ENCODE results near the gene DOK6.

Gene DOK6

DNA sequence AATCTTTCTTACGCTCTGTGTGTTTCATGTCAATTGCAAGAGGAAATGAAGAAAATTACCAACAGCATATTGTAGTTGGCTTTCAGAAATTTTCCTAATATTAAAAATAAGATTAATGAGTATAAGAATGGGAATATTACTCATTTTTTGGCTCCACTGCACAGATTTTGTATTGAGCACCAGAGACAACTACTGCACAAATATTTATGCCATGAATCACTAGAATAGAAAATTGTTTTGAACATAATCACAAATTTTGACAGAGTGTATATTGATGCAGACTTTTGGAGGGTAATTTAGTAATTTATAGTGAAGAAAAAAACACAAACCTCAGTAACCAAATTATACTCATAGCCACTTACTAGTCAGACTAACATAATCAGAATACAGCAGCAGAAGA is 118.3 kb downstream of the DOK6 start:
- H3K4me3 ChIP-seq (ENCODE audit: control insufficient read depth, low read depth, low read length): no peak overlapping the region
- DNase-seq (ENCODE audit: low read depth): no peak
- TF ChIP-seq, protein P1, sequence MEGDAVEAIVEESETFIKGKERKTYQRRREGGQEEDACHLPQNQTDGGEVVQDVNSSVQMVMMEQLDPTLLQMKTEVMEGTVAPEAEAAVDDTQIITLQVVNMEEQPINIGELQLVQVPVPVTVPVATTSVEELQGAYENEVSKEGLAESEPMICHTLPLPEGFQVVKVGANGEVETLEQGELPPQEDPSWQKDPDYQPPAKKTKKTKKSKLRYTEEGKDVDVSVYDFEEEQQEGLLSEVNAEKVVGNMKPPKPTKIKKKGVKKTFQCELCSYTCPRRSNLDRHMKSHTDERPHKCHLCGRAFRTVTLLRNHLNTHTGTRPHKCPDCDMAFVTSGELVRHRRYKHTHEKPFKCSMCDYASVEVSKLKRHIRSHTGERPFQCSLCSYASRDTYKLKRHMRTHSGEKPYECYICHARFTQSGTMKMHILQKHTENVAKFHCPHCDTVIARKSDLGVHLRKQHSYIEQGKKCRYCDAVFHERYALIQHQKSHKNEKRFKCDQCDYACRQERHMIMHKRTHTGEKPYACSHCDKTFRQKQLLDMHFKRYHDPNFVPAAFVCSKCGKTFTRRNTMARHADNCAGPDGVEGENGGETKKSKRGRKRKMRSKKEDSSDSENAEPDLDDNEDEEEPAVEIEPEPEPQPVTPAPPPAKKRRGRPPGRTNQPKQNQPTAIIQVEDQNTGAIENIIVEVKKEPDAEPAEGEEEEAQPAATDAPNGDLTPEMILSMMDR (IDR thresholded peaks at IDR 0.05; ENCODE audit: control insufficient read depth, insufficient read depth, low read depth, low read length, missing control alignments): no peak

DNA sequence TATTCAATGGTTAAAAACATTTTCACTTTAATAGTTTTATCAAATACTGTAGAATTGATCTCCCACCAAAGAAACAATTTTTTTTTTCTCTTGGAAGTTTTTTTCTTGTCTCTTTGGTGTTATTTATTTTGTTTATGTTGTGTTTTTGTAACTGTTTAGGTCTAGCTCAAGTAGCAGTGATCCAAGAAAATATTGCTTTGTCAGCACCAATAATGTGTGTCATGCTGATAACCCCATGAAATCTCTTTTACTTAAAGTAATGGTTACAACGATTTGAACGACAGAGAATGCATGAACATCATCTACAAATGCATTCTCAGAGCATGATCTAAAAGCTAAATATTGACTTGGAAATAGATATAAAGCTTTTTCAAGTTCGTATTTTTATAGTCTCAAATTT is 122.9 kb downstream of the DOK6 start:
- DNase-seq (ENCODE audit: low read depth): no peak
- no peak overlapping the region for H3K4me3 ChIP-seq (ENCODE audit: control insufficient read depth, low read depth, low read length)
- TF ChIP-seq, protein P1 (IDR thresholded peaks at IDR 0.05; ENCODE audit: control insufficient read depth, insufficient read depth, low read depth, low read length, missing control alignments): no peak

DNA sequence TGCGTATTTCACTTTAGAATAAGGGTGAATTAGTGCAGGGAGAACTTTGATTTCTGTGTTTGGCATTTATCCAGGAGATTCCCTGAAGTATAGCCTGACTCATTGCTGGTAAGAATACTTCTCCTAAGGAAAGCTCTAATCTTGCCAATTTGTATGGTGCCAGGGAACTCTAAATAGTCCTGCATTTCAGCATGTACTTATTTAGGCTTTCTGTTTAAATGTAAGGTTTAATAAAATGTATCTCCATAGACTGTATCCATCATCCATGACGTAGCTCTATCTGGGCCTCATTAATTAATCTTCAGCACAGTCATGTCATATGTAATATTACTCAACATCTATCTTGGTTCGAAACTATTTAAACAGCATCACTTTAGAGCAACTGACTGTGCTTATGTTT is 127.7 kb downstream of the DOK6 start:
- no peak overlapping the region for H3K4me3 ChIP-seq (ENCODE audit: control insufficient read depth, low read depth, low read length)
- TF ChIP-seq, protein P1 (IDR thresholded peaks at IDR 0.05; ENCODE audit: control insufficient read depth, insufficient read depth, low read depth, low read length, missing control alignments): no peak
- no peak for DNase-seq (ENCODE audit: low read depth)

DNA sequence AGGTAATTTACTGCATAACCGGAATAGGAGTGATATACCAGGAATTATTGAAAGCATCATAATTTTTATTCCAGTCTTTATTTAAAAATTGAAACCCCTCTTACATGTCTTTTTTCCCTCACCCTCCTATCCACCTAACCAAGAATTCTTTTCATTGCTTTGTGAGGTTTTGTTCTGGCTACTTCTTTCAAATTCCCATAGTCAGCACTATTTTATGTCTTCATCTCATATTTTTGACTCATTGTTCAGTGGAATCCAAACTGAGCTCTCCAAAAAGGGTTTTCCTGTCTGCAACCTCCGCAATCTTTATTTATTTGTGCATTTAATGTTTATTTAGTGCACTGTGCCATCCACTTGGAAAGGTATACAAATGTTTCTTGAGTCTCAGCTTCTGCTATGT is 128.5 kb downstream of the DOK6 start:
- TF ChIP-seq, protein P1 (IDR thresholded peaks at IDR 0.05; ENCODE audit: control insufficient read depth, insufficient read depth, low read depth, low read length, missing control alignments): no peak
- no peak overlapping the region for H3K4me3 ChIP-seq (ENCODE audit: control insufficient read depth, low read depth, low read length)
- DNase-seq (ENCODE audit: low read depth): no peak

DNA sequence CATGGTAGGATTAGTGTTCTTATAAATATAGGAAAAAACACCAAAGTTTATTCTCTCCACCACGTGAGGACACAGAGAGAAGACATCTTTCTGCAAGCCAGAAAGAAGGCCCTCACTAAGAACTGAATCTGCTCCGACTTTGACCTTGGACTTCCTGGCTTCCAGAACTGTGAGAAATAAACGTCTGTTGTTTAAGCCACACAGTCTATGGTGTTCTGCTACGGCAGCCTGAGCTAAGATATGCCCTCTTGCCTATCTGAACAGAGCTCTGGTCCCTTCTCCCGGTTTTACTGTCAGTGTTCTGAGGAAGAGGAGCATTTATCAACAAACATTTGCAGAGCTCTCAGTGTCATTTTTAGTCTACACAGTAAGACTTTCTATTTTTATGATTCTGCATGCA is 131.3 kb downstream of the DOK6 start:
- TF ChIP-seq, protein P1 (IDR thresholded peaks at IDR 0.05; ENCODE audit: control insufficient read depth, insufficient read depth, low read depth, low read length, missing control alignments): no peak
- no peak overlapping the region for H3K4me3 ChIP-seq (ENCODE audit: control insufficient read depth, low read depth, low read length)
- DNase-seq (ENCODE audit: low read depth): no peak

DNA sequence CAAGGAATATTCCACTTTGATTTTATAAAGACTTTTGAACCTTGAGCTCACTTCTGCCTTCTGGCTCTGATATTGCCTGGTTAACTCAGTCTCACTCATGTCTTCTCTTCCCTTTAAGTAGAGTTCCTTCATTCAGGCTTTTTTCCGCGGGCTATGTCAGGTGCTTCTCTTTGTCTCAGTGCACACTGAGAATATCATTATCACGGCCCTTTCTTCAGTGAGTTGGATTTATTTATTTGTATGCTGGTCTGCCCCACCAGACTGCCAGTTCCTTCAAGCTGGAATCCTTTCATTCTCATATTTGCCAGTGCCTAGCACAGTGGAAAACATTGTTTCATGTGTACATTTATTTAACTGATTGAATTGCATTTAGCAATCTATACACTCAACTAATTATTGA is 136.5 kb downstream of the DOK6 start:
- no peak for DNase-seq (ENCODE audit: low read depth)
- TF ChIP-seq, protein P1 (IDR thresholded peaks at IDR 0.05; ENCODE audit: control insufficient read depth, insufficient read depth, low read depth, low read length, missing control alignments): no peak
- no peak overlapping the region for H3K4me3 ChIP-seq (ENCODE audit: control insufficient read depth, low read depth, low read length)

DNA sequence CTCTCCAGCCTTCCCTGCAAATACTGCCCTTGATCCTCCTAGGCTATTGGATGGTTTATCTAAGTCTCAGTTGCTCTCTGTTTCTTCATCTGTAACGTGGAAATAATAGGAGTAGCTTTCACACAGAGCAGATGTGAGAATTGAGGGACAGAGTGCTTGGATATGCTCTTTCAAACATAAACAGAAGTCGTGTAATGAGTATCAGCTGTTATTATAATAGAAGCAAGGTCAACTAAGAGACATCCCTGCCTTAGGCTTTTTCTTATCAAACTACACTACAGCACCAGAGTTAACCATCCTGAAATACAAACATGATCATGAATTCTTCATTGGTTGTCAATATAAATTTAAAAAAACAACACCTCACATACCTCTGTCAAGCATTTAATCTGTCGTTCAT is 138.2 kb downstream of the DOK6 start:
- H3K4me3 ChIP-seq (ENCODE audit: control insufficient read depth, low read depth, low read length): no peak overlapping the region
- TF ChIP-seq, protein P1 (IDR thresholded peaks at IDR 0.05; ENCODE audit: control insufficient read depth, insufficient read depth, low read depth, low read length, missing control alignments): no peak

More for the DNA sequence above, 138.2 kb downstream of the DOK6 start:
- no peak for DNase-seq (ENCODE audit: low read depth)

Data from AG09309 (cell line).